HepG2 (cell line): ENCODE data around the gene DACT2. TPM values are rescaled to one million over a fixed set of nuclear protein-coding genes. Genes with fewer than 3 reads are reported as not detected.

Source experiments
- ATF7-NPFF ChIP-seq: sonication (generic); formaldehyde crosslinking; IDR thresholded peaks from 2 replicates; pipeline ENCODE4 v1.8.1; 2023; ENCODE audit warnings: mild to moderate bottlenecking, low read depth, missing genetic modification reagents, moderate library complexity
- CAMTA2 ChIP-seq: sonication (generic); formaldehyde crosslinking; IDR thresholded peaks from 2 replicates; pipeline ENCODE4 v1.4.0; 2020; ENCODE audit warnings: mild to moderate bottlenecking, missing genetic modification reagents, borderline replicate concordance
- CHCHD3 ChIP-seq: sonication (generic); formaldehyde crosslinking; IDR thresholded peaks from 2 replicates; pipeline ENCODE4 v1.8.0; 2022; ENCODE audit warnings: mild to moderate bottlenecking, missing genetic modification reagents, moderate library complexity
- HDAC6 ChIP-seq: fragments of 200-600 bp; sonication (generic); IDR thresholded peaks from 2 replicates; pipeline ENCODE4 v1.7.0; 2017; ENCODE audit warnings: mild to moderate bottlenecking, antibody characterized with exemption, low read length, low read depth
- JDP2 ChIP-seq: sonication (generic); formaldehyde crosslinking; IDR thresholded peaks from 2 replicates; pipeline ENCODE4 v1.8.1; 2022; ENCODE audit warnings: missing genetic modification reagents, borderline replicate concordance
- KDM4B ChIP-seq: sonication (generic); formaldehyde crosslinking; IDR thresholded peaks from 2 replicates; pipeline ENCODE4 v1.4.0; 2020; ENCODE audit warnings: missing genetic modification reagents
- MTA1 ChIP-seq: sonication (generic); formaldehyde crosslinking; IDR thresholded peaks from 2 replicates; pipeline ENCODE4 v1.4.0; 2020; ENCODE audit warnings: missing genetic modification reagents, mild to moderate bottlenecking, borderline replicate concordance
- NFRKB ChIP-seq: fragments of 450-650 bp; IDR thresholded peaks from 2 replicates; pipeline ENCODE4 v1.6.1; 2017
- ONECUT2 ChIP-seq: sonication (generic); formaldehyde crosslinking; IDR thresholded peaks from 2 replicates; pipeline ENCODE4 v1.4.0; 2020; ENCODE audit warnings: missing genetic modification reagents
- PTBP1 ChIP-seq: fragments of 200-400 bp; formaldehyde crosslinking; IDR thresholded peaks from 2 replicates; pipeline ENCODE4 v1.6.1; 2018; ENCODE audit warnings: low read length, low read depth; ENCODE audit not compliant: poor library complexity, severe bottlenecking
- RXRA ChIP-seq: sonication (generic); formaldehyde crosslinking; IDR thresholded peaks from 2 replicates; pipeline ENCODE4 v1.5.1; 2020; ENCODE audit warnings: missing genetic modification reagents
- SP5 ChIP-seq: IDR thresholded peaks from 2 replicates; pipeline ENCODE4 v1.6.1; 2016; ENCODE audit warnings: low read depth, borderline replicate concordance
- ZFP62 ChIP-seq: sonication (generic); formaldehyde crosslinking; IDR thresholded peaks from 2 replicates; pipeline ENCODE4 v1.4.0; 2020; ENCODE audit warnings: missing genetic modification reagents
- ZNF251 ChIP-seq: sonication (generic); formaldehyde crosslinking; IDR thresholded peaks from 2 replicates; pipeline ENCODE4 v1.9.0; 2021; ENCODE audit warnings: mild to moderate bottlenecking, missing genetic modification reagents
- ZNF276 ChIP-seq: sonication (generic); formaldehyde crosslinking; IDR thresholded peaks from 2 replicates; pipeline ENCODE4 v1.4.0; 2020; ENCODE audit warnings: mild to moderate bottlenecking, low read depth, missing genetic modification reagents
- ZNF850 ChIP-seq: sonication (generic); formaldehyde crosslinking; conservative IDR thresholded peaks from 2 replicates; pipeline ENCODE4 v1.9.0; 2021; ENCODE audit warnings: mild to moderate bottlenecking, missing genetic modification reagents
- polyA plus RNA-seq, 8 experiments: library from polyadenylated mRNA; depleted of rRNA in 3 of 8; stranded (reverse) in 7 of 8; unstranded in 1 of 8; fragments of >200 nt; fragmentation: Illumina TruSeq in 4 of 8; extraction: Trizol in 4 of 8; gene quantifications; 2 replicates each; pipeline versions ENCODE4 v1.2.1 to v1.2.3, GENCODE V29; 2011 to 2016; ENCODE audit warnings: low read depth in 4 of 8, missing spikeins in 1 of 8, mixed read lengths in 1 of 8; ENCODE audit not compliant: insufficient read depth in 1 of 8
- total RNA-seq, 5 experiments: library from RNA; depleted of rRNA; stranded (reverse); fragments of >200 nt; fragmentation: Illumina TruSeq; extraction: Trizol; gene quantifications; 2 replicates each; pipeline ENCODE4 v1.2.3, GENCODE V29; 2016; ENCODE audit warnings: low read depth in 1 of 5
- TF ChIP-seq, protein P1 (sequence below), 2 experiments: fragments of 450-650 bp in 1 of 2; sonication (generic) in 1 of 2; formaldehyde crosslinking in 1 of 2; IDR thresholded peaks; 2 replicates each; pipeline versions ENCODE4 v1.6.1 to v1.8.0; 2016 to 2022; ENCODE audit warnings: antibody characterized with exemption in 1 of 2, mild to moderate bottlenecking in 1 of 2, missing genetic modification reagents in 1 of 2

Gene DACT2
- total and polyA plus RNA-seq, 2 of the 13 experiments (the other 11 are each of a cell fraction or from before 2014, with no cell fraction given), result 0.15 TPM; not detected in 1

- no peak for TF ChIP-seq ZNF251
- no peak; the same call in 1 of the 2 replicates for TF ChIP-seq JDP2
- TF ChIP-seq, protein P1, sequence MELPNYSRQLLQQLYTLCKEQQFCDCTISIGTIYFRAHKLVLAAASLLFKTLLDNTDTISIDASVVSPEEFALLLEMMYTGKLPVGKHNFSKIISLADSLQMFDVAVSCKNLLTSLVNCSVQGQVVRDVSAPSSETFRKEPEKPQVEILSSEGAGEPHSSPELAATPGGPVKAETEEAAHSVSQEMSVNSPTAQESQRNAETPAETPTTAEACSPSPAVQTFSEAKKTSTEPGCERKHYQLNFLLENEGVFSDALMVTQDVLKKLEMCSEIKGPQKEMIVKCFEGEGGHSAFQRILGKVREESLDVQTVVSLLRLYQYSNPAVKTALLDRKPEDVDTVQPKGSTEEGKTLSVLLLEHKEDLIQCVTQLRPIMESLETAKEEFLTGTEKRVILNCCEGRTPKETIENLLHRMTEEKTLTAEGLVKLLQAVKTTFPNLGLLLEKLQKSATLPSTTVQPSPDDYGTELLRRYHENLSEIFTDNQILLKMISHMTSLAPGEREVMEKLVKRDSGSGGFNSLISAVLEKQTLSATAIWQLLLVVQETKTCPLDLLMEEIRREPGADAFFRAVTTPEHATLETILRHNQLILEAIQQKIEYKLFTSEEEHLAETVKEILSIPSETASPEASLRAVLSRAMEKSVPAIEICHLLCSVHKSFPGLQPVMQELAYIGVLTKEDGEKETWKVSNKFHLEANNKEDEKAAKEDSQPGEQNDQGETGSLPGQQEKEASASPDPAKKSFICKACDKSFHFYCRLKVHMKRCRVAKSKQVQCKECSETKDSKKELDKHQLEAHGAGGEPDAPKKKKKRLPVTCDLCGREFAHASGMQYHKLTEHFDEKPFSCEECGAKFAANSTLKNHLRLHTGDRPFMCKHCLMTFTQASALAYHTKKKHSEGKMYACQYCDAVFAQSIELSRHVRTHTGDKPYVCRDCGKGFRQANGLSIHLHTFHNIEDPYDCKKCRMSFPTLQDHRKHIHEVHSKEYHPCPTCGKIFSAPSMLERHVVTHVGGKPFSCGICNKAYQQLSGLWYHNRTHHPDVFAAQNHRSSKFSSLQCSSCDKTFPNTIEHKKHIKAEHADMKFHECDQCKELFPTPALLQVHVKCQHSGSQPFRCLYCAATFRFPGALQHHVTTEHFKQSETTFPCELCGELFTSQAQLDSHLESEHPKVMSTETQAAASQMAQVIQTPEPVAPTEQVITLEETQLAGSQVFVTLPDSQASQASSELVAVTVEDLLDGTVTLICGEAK (IDR thresholded peaks at IDR 0.05), result no peak
- TF ChIP-seq, protein P1 (CRISPR knock-in tag; IDR thresholded peaks at IDR 0.05), result peak; percentile 65
- TF ChIP-seq HDAC6, result no peak
- TF ChIP-seq ZNF276 (CRISPR knock-in tag), result no peak
- no peak for TF ChIP-seq ZNF850
- no peak for TF ChIP-seq PTBP1
- no peak for TF ChIP-seq NFRKB
- no peak for TF ChIP-seq CHCHD3
- TF ChIP-seq RXRA (CRISPR knock-in tag), result peak; percentile 49; the same call in 1 of the 2 replicates
- 0 out of 2 replicates have a peak, but pooled peaks have one; percentile 40 for TF ChIP-seq MTA1
- TF ChIP-seq ONECUT2 (CRISPR knock-in tag), result peak; percentile 81
- no peak for TF ChIP-seq CAMTA2
- TF ChIP-seq ZFP62 (CRISPR knock-in tag), result no peak
- no peak for TF ChIP-seq ATF7-NPFF
- TF ChIP-seq KDM4B, result 0 out of 2 replicates have a peak, but pooled peaks have one; percentile 24
- peak; percentile 75 for TF ChIP-seq SP5 (CRISPR knock-in tag)
Observed at GRCh38 chr6:168264593-168265335, 54.8 kb downstream of the DACT2 start (continued).
